Measurements from ENCODE around the gene KCNK6. TPM values are rescaled to one million over a fixed set of nuclear protein-coding genes. Genes with fewer than 3 reads are reported as not detected.

Gene KCNK6
- total and polyA plus RNA-seq, 10 of the 15 experiments (the other 5 are each of a cell fraction or from before 2014, with no cell fraction given), result 0.04 to 1.4 (median 1.1) TPM

- TF ChIP-seq ZNF687 (IDR thresholded peaks at IDR 0.05) (no peak), CHD4 (IDR thresholded peaks at IDR 0.05) (no peak)
- TF ChIP-seq, protein P1, sequence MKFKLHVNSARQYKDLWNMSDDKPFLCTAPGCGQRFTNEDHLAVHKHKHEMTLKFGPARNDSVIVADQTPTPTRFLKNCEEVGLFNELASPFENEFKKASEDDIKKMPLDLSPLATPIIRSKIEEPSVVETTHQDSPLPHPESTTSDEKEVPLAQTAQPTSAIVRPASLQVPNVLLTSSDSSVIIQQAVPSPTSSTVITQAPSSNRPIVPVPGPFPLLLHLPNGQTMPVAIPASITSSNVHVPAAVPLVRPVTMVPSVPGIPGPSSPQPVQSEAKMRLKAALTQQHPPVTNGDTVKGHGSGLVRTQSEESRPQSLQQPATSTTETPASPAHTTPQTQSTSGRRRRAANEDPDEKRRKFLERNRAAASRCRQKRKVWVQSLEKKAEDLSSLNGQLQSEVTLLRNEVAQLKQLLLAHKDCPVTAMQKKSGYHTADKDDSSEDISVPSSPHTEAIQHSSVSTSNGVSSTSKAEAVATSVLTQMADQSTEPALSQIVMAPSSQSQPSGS (IDR thresholded peaks at IDR 0.05; ENCODE audit: low read length), result no peak
Measured at GRCh38 chr19:38289955-38290354, 29.7 kb upstream of the KCNK6 start (continued).

DNA sequence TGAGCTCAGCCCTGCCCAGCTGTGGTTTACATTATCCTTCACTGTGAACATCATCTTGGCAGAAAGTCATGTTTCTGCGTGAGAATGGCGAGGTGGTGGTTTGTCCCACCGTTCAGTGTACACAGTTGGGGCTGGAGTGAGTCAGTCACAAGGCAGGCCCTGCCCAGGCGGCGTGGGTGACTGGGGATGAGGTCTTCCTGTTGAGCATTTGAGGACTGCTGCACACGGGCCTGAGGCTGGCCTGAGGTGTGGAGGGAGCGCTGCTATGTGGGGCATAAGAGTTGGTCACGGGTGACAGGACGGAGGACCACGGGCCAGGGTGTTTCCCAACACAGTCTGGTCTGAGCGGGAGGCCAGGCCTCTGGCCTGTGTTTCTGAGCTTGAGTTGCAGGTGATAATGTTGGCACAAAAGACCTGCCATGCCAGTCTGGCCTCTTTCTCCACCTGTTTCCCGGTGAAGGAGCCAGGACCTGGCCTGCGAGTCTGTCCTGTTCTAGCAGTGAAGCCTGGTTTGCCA lies 29.0 kb upstream of the KCNK6 start:
- no peak overlapping the region for H3K27ac ChIP-seq (ENCODE audit: control insufficient read depth, insufficient read depth)
- ChIA-PET RAD21 (ENCODE audit: unreplicated experiment) (no interaction called here), CTCF (no interaction called here), POLR2A (no interaction called here), SMC1A (ENCODE audit: uncharacterized antibody, unreplicated experiment) (no interaction called here)
- no peak overlapping the region for H2AFZ ChIP-seq (ENCODE audit: control insufficient read depth, low read depth, low read length)
- no peak overlapping the region for H3K4me2 ChIP-seq (ENCODE audit: control insufficient read depth, insufficient read depth)
- intact Hi-C loops (cut with micrococcal nuclease; ENCODE audit: unreplicated experiment), result no loop called here
- FAIRE-seq (no peak), DNase-seq (ENCODE audit: low read depth, low spot score) (no peak), ATAC-seq (peak; percentile 33; the same call in 1 of the 3 replicates)
- no peaks in the 10 kb centered on the region for H4K20me1 ChIP-seq (ENCODE audit: control insufficient read depth, insufficient read depth)
- H3K4me3 ChIP-seq, result no peak overlapping the region
- WGBS (ENCODE audit: insufficient coverage, insufficient replicate concordance, low lambda C conversion rate, missing lambda C conversion rate), result 39% methylated on average over 13 of the region's 13 CpGs
- no peaks in the 10 kb centered on the region for H3K9me3 ChIP-seq (replicated peaks; ENCODE audit: control insufficient read depth, insufficient read depth, low read length)
- BruUV-seq (replicated peaks), result no TSS peak
- H3K79me2 ChIP-seq (ENCODE audit: control insufficient read depth, insufficient read depth, low read length), result no peaks in the 10 kb centered on the region
- no peaks in the 10 kb centered on the region for H3K36me3 ChIP-seq (ENCODE audit: control insufficient read depth in 2 of 2, insufficient read depth in 2 of 2, low read length in 1 of 2)
- no peaks in the 10 kb centered on the region for H3K27me3 ChIP-seq (replicated peaks in 1 of 2; ENCODE audit: control insufficient read depth in 2 of 2, insufficient read depth in 2 of 2, low read length in 1 of 2)
- in situ Hi-C loops (cut with MboI), result no loop called here
- no peaks in the 10 kb centered on the region for H3K4me1 ChIP-seq (ENCODE audit: control insufficient read depth, insufficient read depth, low read length)
- H3K9ac ChIP-seq (ENCODE audit: control insufficient read depth, insufficient read depth, low read length), result no peak overlapping the region
- TF ChIP-seq STAT3 (IDR thresholded peaks at IDR 0.05; ENCODE audit: low read depth, low read length) (no peak), RBBP5 (conservative IDR thresholded peaks at IDR 0.05) (no peak), CHD1 (IDR thresholded peaks at IDR 0.05; ENCODE audit: low read depth, low read length) (no peak), ZBED1 (IDR thresholded peaks at IDR 0.05; ENCODE audit: borderline replicate concordance) (no peak), SP1 (IDR thresholded peaks at IDR 0.05; ENCODE audit: low read depth, low read length) (no peak), PKNOX1 (IDR thresholded peaks at IDR 0.05) (no peak), IRF5 (IDR thresholded peaks at IDR 0.05; ENCODE audit: borderline replicate concordance) (no peak)
- TF ChIP-seq, protein P2, sequence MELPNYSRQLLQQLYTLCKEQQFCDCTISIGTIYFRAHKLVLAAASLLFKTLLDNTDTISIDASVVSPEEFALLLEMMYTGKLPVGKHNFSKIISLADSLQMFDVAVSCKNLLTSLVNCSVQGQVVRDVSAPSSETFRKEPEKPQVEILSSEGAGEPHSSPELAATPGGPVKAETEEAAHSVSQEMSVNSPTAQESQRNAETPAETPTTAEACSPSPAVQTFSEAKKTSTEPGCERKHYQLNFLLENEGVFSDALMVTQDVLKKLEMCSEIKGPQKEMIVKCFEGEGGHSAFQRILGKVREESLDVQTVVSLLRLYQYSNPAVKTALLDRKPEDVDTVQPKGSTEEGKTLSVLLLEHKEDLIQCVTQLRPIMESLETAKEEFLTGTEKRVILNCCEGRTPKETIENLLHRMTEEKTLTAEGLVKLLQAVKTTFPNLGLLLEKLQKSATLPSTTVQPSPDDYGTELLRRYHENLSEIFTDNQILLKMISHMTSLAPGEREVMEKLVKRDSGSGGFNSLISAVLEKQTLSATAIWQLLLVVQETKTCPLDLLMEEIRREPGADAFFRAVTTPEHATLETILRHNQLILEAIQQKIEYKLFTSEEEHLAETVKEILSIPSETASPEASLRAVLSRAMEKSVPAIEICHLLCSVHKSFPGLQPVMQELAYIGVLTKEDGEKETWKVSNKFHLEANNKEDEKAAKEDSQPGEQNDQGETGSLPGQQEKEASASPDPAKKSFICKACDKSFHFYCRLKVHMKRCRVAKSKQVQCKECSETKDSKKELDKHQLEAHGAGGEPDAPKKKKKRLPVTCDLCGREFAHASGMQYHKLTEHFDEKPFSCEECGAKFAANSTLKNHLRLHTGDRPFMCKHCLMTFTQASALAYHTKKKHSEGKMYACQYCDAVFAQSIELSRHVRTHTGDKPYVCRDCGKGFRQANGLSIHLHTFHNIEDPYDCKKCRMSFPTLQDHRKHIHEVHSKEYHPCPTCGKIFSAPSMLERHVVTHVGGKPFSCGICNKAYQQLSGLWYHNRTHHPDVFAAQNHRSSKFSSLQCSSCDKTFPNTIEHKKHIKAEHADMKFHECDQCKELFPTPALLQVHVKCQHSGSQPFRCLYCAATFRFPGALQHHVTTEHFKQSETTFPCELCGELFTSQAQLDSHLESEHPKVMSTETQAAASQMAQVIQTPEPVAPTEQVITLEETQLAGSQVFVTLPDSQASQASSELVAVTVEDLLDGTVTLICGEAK (IDR thresholded peaks at IDR 0.05; ENCODE audit: borderline replicate concordance), result no peak
